Measurements from ENCODE around the gene SSUH2.

The SSUH2 gene

GRCh38 chr3:8622873-8623691, 21.5 kb downstream of the SSUH2 start:
- H3K27ac ChIP-seq: no peak overlapping the region
- no peaks in the 10 kb centered on the region for H3K36me3 ChIP-seq (ENCODE audit: control insufficient read depth, insufficient read depth, low read length)
- peak overlapping the region; percentile 88 for H2AFZ ChIP-seq
- no peaks in the 10 kb centered on the region for H3K27me3 ChIP-seq (ENCODE audit: control insufficient read depth, insufficient read depth, low read length)
- no peak overlapping the region for H3K4me2 ChIP-seq (ENCODE audit: low read length)
- H3K9me3 ChIP-seq (ENCODE audit: control insufficient read depth, low read length): no peaks in the 10 kb centered on the region
- H3K4me3 ChIP-seq (ENCODE audit: low read depth, low read length): no peak overlapping the region
- no peak overlapping the region for H3K9ac ChIP-seq
- no peaks in the 10 kb centered on the region for H3K79me2 ChIP-seq
- TF ChIP-seq CTCF (IDR thresholded peaks at IDR 0.05): peak; percentile 94
- H3K4me1 ChIP-seq: peaks cover 5% of the 10 kb centered on the region

DNA sequence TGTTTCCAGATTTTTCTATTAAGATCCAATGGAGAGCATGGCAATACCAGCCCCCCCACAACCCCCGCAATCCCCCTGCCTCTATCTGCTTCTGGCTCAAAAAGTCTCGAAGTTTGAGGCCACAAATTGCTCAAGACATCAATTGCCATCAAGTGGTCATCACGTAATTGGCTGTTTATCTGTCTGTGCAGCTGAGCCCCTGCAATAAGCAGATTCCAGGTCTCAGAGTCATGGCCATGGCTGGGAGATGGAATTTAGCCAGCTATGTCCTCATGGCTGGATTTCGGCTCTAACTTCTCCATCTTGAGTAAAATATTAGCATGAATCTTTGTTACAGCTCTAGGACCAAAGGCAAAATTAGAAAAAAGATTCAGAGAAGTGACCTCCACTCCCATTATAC, 22.7 kb downstream of the SSUH2 start:
- no peak overlapping the region for H3K4me3 ChIP-seq (ENCODE audit: low read depth, low read length)
- no peak overlapping the region for H3K9ac ChIP-seq
- H3K79me2 ChIP-seq: no peaks in the 10 kb centered on the region
- TF ChIP-seq CTCF (IDR thresholded peaks at IDR 0.05): no peak
- H3K27me3 ChIP-seq (ENCODE audit: control insufficient read depth, insufficient read depth, low read length): no peaks in the 10 kb centered on the region
- no peaks in the 10 kb centered on the region for H3K9me3 ChIP-seq (ENCODE audit: control insufficient read depth, low read length)
- H2AFZ ChIP-seq: no peak overlapping the region
- no peaks in the 10 kb centered on the region for H3K36me3 ChIP-seq (ENCODE audit: control insufficient read depth, insufficient read depth, low read length)
- H3K4me1 ChIP-seq: peaks cover 5% of the 10 kb centered on the region
- H3K27ac ChIP-seq: no peak overlapping the region
- H3K4me2 ChIP-seq (ENCODE audit: low read length): no peak overlapping the region

- Histone ChIP-seq H3K4me1 (peaks cover 5% of the 10 kb centered on the region), H3K36me3 (ENCODE audit: control insufficient read depth, insufficient read depth, low read length) (no peaks in the 10 kb centered on the region), H3K9ac (no peak overlapping the region), H3K79me2 (no peaks in the 10 kb centered on the region), H3K9me3 (ENCODE audit: control insufficient read depth, low read length) (no peaks in the 10 kb centered on the region), H3K4me2 (ENCODE audit: low read length) (no peak overlapping the region), H2AFZ (no peak overlapping the region), H3K27me3 (ENCODE audit: control insufficient read depth, insufficient read depth, low read length) (no peaks in the 10 kb centered on the region), H3K4me3 (ENCODE audit: low read depth, low read length) (no peak overlapping the region), H3K27ac (no peak overlapping the region)
- no peak for TF ChIP-seq CTCF (IDR thresholded peaks at IDR 0.05)
These were observed 23.5 kb downstream of the SSUH2 start for GRCh38 chr3:8621141-8621540.

DNA sequence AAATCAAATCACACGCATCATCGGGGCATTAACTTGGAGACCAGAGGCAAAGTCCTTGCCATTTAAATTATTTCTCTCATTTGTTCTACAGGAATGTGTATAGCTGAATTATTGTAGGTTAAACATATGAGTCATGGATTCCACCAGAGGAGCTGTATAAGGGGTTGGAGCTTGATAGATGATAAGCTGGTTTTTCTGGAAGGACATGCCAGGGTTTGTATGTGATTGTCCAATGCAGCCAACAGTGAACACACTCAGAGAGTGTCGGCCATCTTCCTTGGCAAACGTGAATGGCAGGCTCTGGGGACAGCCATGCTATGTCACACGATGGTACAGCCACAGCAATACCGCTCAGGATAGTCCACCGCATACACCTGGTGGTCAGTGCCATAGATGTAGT, 25.1 kb downstream of the SSUH2 start:
- no peaks in the 10 kb centered on the region for H3K27me3 ChIP-seq (ENCODE audit: control insufficient read depth, insufficient read depth, low read length)
- no peak overlapping the region for H2AFZ ChIP-seq
- no peak overlapping the region for H3K9ac ChIP-seq
- no peak for TF ChIP-seq CTCF (IDR thresholded peaks at IDR 0.05)
- no peak overlapping the region for H3K27ac ChIP-seq
- H3K79me2 ChIP-seq: no peaks in the 10 kb centered on the region
- H3K4me1 ChIP-seq: peaks cover 5% of the 10 kb centered on the region
- H3K9me3 ChIP-seq (ENCODE audit: control insufficient read depth, low read length): no peaks in the 10 kb centered on the region
- H3K4me2 ChIP-seq (ENCODE audit: low read length): no peak overlapping the region
- H3K4me3 ChIP-seq (ENCODE audit: low read depth, low read length): no peak overlapping the region
- H3K36me3 ChIP-seq (ENCODE audit: control insufficient read depth, insufficient read depth, low read length): no peaks in the 10 kb centered on the region

DNA sequence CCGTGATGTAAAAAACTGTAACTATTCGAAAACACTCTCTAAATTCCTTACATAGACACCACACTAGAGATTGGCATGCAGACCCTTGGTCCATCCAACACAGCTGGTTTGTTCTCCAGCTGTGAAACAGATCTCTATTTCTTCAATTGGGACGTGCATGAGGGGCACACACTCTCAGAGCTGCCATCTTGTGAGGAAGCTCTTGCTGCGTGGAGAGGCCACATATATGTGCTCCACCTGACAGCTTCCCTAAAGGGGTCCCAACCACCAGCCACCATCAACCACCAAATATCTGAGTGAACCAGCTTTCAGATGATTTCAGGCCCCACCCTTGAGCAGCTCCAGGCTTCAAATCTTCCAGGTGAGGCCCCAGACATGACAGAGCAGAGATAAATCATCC, 25.6 kb downstream of the SSUH2 start:
- no peaks in the 10 kb centered on the region for H3K79me2 ChIP-seq
- H3K27ac ChIP-seq: no peak overlapping the region
- no peak overlapping the region for H2AFZ ChIP-seq
- H3K4me1 ChIP-seq: peaks cover 5% of the 10 kb centered on the region
- H3K4me3 ChIP-seq (ENCODE audit: low read depth, low read length): no peak overlapping the region
- no peak overlapping the region for H3K4me2 ChIP-seq (ENCODE audit: low read length)
- no peak overlapping the region for H3K9ac ChIP-seq
- H3K36me3 ChIP-seq (ENCODE audit: control insufficient read depth, insufficient read depth, low read length): no peaks in the 10 kb centered on the region
- no peaks in the 10 kb centered on the region for H3K27me3 ChIP-seq (ENCODE audit: control insufficient read depth, insufficient read depth, low read length)
- H3K9me3 ChIP-seq (ENCODE audit: control insufficient read depth, low read length): no peaks in the 10 kb centered on the region
- TF ChIP-seq CTCF (IDR thresholded peaks at IDR 0.05): no peak
